Pancreas (tissue), 10 donors: ENCODE results near the gene PRODH2. TPM values are rescaled to one million over a fixed set of nuclear protein-coding genes. Genes with fewer than 3 reads are reported as not detected.

Source experiments
- ATAC-seq, 4 donors: fragments of 200-7000 bp; cut with Tn5 transposase; one replicate each; pipeline versions ENCODE4 v1.8.0 to v1.9.1; 2020; ENCODE audit warnings: mild to moderate bottlenecking in 4 of 4, moderate library complexity in 4 of 4
- DNase-seq, 6 donors: peaks; one replicate each; pipeline ENCODE4 v3.0.0-alpha.2; 2020
- FAIRE-seq: peaks from 2 replicates; lab custom pipeline; 2012; peaks lifted over from hg19 to GRCh38; lab: Jason Lieb, UNC
- H3K27ac ChIP-seq, 4 donors: fragments of 200-600 bp; sonication (generic); 1 replicate in 3 of 4; 2 replicates in 1 of 4; pipeline versions ENCODE4 v1.5.0 to v1.8.0; 2020
- H3K27me3 ChIP-seq, 4 donors: fragments of 200-600 bp; one replicate each; pipeline ENCODE4 v1.8.0; 2021
- H3K36me3 ChIP-seq, 3 donors: fragments of 200-600 bp; sonication (generic) in 1 of 3; one replicate each; pipeline versions ENCODE4 v1.5.0 to v1.8.0; 2020 to 2021
- H3K4me1 ChIP-seq, 3 donors: fragments of 200-600 bp; one replicate each; pipeline ENCODE4 v1.8.0; 2021
- H3K4me3 ChIP-seq, 4 donors: fragments of 200-600 bp; sonication (generic) in 2 of 4; one replicate each; pipeline versions ENCODE4 v1.5.0 to v1.8.0; 2020 to 2021
- H3K9me3 ChIP-seq, 4 donors: fragments of 200-600 bp; one replicate each; pipeline ENCODE4 v1.8.0; 2021
- WGBS, 2 donors: extraction: QIAGEN DNeasy Blood & Tissue Kit; methylation state at CpG; one replicate each; pipeline ENCODE4 v1.1.7; 2013; 5-methylcytosine and 5-hydroxymethylcytosine counted together
- intact Hi-C, 3 donors: fragments of 100-400 bp; cut with DNase I; formaldehyde crosslinking; loops; one replicate each; pipeline versions ENCODE4 v1.11.1 to v1.14.2; 2022
- polyA plus RNA-seq, 2 donors: library from polyadenylated mRNA; stranded (reverse); fragments of 200-250 nt; gene quantifications; one replicate each; pipeline ENCODE4 v1.2.3, GENCODE V29; 2013
- total RNA-seq, 6 donors: library from RNA; stranded (reverse); fragmentation: NEBNext Ultra II Directional in 4 of 6; extraction: Animal tissue kit (Norgen Biotek cat#: 25700) in 4 of 6; gene quantifications; one replicate each; pipeline versions ENCODE4 v1.2.1 to v1.2.4, GENCODE V29; 2021 to 2023
- TF ChIP-seq, protein P1 (sequence below), 4 donors: fragments of 200-600 bp; sonication (generic) in 3 of 4; IDR thresholded peaks; one replicate each; pipeline versions ENCODE4 v1.5.0 to v1.8.0; 2021; ENCODE audit warnings: antibody characterized with exemption in 4 of 4
- donor health status: healthy with polysubstance abuse.
- donor health status: DM: no; HTN: no; CAD: no; lungs with moderate emphysema.
- donor health status: DM: no; HTN: no; CAD: no.
- donor health status: control.
- donor health status: control.
- donor health status: Bipolar disorder and iron deficiency.
- donor health status: DM: yes; HTN: yes; CAD: no.
- donor health status: DM: no; HTN: no; CAD: no.
- donor health status: DM: no; HTN: no; CAD: no.
- donor health status: DM: yes; HTN: yes; CAD: no.

The PRODH2 gene
- total and polyA plus RNA-seq, 8 donors = 0.95 to 21.5 (median 4.2) TPM

DNA sequence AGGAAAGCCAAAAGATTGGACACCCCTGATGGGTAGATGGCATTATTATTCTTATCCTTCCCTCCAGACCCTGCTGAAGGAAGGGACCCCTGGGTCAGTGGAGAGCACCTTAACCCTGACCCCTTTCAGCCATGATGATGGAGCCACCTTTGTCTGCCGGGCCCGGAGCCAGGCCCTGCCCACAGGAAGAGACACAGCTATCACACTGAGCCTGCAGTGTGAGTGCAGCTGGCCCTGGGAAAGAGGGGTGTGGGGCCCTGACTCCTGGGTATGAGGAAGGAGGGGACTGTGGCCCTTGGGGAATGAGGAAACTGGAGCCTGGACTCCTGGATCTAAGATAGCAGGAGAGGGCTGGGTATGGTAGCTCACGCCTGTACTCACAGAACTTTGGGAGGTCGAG is 46.8 kb upstream of the PRODH2 start:
- TF ChIP-seq, protein P1, sequence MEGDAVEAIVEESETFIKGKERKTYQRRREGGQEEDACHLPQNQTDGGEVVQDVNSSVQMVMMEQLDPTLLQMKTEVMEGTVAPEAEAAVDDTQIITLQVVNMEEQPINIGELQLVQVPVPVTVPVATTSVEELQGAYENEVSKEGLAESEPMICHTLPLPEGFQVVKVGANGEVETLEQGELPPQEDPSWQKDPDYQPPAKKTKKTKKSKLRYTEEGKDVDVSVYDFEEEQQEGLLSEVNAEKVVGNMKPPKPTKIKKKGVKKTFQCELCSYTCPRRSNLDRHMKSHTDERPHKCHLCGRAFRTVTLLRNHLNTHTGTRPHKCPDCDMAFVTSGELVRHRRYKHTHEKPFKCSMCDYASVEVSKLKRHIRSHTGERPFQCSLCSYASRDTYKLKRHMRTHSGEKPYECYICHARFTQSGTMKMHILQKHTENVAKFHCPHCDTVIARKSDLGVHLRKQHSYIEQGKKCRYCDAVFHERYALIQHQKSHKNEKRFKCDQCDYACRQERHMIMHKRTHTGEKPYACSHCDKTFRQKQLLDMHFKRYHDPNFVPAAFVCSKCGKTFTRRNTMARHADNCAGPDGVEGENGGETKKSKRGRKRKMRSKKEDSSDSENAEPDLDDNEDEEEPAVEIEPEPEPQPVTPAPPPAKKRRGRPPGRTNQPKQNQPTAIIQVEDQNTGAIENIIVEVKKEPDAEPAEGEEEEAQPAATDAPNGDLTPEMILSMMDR (IDR thresholded peaks at IDR 0.05) = no peak
- Histone ChIP-seq H3K27me3 (no peaks in the 10 kb centered on the region), H3K4me3 (no peak overlapping the region), H3K9me3 (no peaks in the 10 kb centered on the region), H3K27ac (no peak overlapping the region), H3K36me3 (peaks cover 0 to 5% (median 0%) of the 10 kb centered on the region in 3 donors), H3K4me1 (peaks cover 6 to 18% (median 17%) of the 10 kb centered on the region in 3 donors)
- ATAC-seq (peak in 1 of 4 donors; percentile 12), DNase-seq (peak in 4 of 6 donors; percentile 42 to 60 (median 50)), FAIRE-seq (no peak)
- intact Hi-C loops = no loop called here
- WGBS, 2 donors = 39 to 46% methylated on average over 4 of the region's 4 CpGs

DNA sequence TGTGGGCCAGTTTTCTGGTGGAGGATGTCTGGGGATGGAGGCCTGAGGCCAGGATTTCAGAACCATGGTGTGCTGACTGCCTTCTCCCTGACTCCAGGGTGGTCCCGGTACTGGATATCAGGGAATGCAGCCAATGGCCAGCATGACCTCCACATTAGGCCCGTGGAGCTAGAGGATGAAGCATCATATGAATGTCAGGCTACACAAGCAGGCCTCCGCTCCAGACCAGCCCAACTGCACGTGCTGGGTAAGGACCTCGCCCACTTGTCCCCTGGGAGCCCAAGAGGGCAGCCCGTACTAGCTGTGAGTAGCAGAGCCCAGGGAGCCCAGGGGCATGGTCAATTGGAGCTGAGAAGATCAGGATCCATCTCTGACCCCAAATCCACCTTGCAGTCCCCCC is 45.7 kb upstream of the PRODH2 start:
- peaks cover 0 to 4% (median 0%) of the 10 kb centered on the region in 3 donors for H3K36me3 ChIP-seq
- H3K9me3 ChIP-seq = no peaks in the 10 kb centered on the region
- peaks cover 6 to 24% (median 24%) of the 10 kb centered on the region in 3 donors for H3K4me1 ChIP-seq
- WGBS, 2 donors = 61 to 62% methylated on average over 6 of the region's 6 CpGs
- FAIRE-seq = no peak
- no peak overlapping the region for H3K27ac ChIP-seq
- H3K4me3 ChIP-seq = peak overlapping the region in 2 of 4 donors; percentile 61 to 70
- no peaks in the 10 kb centered on the region for H3K27me3 ChIP-seq
- TF ChIP-seq, protein P1 (IDR thresholded peaks at IDR 0.05) = no peak
- DNase-seq = peak in 2 of 6 donors; percentile 24 to 65
- no peak for ATAC-seq
- intact Hi-C loops = no loop called here

DNA sequence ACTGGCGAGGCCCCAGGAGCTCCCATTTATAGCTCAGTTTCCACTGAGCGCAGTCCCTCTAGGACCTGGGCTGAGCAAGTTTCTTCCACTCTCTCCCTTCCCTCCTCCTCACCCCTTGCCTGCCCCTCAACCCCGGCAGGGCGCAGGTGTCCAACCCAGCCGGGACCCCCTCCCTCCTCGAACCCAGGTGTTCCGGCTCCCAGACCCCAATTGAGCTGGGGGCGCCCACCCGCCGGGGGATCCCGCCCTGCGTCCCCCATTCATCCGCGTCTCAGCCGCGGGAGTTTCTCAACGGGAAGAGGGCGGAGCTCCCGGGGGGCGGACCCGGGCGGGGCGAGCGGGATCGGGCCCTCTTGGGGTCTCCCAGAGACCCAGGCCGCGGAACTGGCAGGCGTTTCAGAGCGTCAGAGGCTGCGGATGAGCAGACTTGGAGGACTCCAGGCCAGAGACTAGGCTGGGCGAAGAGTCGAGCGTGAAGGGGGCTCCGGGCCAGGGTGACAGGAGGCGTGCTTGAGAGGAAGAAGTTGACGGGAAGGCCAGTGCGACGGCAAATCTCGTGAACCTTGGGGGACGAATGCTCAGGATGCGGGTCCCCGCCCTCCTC is 44.0 kb upstream of the PRODH2 start, which contains the start of gene KIRREL2:
Gene KIRREL2, plus strand, starts transcription at position 366 of the 604 bp plus-strand sequence. Its CDS starts 209 bp downstream, at position 575.
- DNase-seq (peak; percentile 60 to 89 (median 76)), FAIRE-seq (no peak), ATAC-seq (peak; percentile 47 to 68 (median 57))
- TF ChIP-seq, protein P1 (IDR thresholded peaks at IDR 0.05) = no peak
- Histone ChIP-seq H3K36me3 (no peaks in the 10 kb centered on the region), H3K27ac (peak within 1 kb of the TSS; percentile 70 to 87 (median 78)), H3K27me3 (no peaks in the 10 kb centered on the region), H3K4me3 (peak within 1 kb of the TSS; percentile 52 to 70 (median 63)), H3K9me3 (no peaks in the 10 kb centered on the region), H3K4me1 (peaks cover 6 to 28% (median 24%) of the 10 kb centered on the region in 3 donors)
- WGBS, 2 donors = 1 to 2% methylated on average over 32 to 42 of the region's 42 CpGs
- intact Hi-C loops = no loop called here

DNA sequence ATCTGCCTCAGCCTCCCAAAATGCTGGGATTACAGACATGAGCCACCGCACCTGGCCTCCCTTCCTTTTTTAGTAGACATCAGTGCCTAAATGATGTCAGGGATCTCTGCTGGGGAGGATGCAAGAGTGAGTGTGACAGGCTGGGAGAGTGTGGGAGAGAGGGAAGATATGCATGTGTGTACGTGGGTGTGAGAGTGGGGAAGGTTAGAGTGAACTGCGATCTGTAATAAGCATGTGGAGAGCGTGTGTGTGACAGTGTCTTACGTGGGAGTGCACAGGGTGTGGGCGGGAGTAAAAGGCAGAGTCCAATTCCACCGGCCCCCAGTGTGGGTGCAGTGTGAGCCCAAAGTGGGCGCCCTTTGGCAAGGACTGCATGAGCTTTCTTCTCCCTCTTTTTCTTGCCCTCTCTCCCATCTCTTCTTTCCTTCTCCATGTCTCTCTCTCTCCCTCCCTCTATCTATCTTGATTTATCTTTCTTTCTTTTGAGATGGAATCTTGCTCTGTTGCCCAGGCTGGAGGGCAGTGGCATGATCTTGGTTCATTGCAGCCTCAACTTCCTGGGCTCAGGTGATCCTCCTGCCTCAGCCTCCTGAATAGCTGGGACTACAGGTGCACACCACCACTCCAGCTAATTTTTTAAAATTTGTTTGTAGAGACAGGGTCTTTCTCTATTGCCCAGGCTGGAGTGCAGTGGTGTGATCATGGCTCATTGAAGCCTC is 40.6 kb upstream of the PRODH2 start:
- ATAC-seq (no peak), DNase-seq (peak in 2 of 6 donors; percentile 17 to 18), FAIRE-seq (no peak)
- no peaks in the 10 kb centered on the region for H3K9me3 ChIP-seq
- no peaks in the 10 kb centered on the region for H3K36me3 ChIP-seq
- H3K27ac ChIP-seq = peak overlapping the region in 1 of 4 donors; percentile 79
- TF ChIP-seq, protein P1 (IDR thresholded peaks at IDR 0.05) = no peak
- H3K4me3 ChIP-seq = peak overlapping the region in 2 of 4 donors; percentile 40 to 42
- intact Hi-C loops = no loop called here
- 25 to 46% methylated on average over 6 to 8 of the region's 8 CpGs for whole genome bisulfite sequencing, 2 donors
- H3K4me1 ChIP-seq = peaks cover 0 to 21% (median 14%) of the 10 kb centered on the region in 3 donors
- no peaks in the 10 kb centered on the region for H3K27me3 ChIP-seq
